ENCODE measurements around the gene CDH11. TPM values are rescaled to one million over a fixed set of nuclear protein-coding genes. Genes with fewer than 3 reads are reported as not detected.

Gene CDH11
- total RNA-seq, 1 donor from 2014 or later, result 22.9 TPM

DNA sequence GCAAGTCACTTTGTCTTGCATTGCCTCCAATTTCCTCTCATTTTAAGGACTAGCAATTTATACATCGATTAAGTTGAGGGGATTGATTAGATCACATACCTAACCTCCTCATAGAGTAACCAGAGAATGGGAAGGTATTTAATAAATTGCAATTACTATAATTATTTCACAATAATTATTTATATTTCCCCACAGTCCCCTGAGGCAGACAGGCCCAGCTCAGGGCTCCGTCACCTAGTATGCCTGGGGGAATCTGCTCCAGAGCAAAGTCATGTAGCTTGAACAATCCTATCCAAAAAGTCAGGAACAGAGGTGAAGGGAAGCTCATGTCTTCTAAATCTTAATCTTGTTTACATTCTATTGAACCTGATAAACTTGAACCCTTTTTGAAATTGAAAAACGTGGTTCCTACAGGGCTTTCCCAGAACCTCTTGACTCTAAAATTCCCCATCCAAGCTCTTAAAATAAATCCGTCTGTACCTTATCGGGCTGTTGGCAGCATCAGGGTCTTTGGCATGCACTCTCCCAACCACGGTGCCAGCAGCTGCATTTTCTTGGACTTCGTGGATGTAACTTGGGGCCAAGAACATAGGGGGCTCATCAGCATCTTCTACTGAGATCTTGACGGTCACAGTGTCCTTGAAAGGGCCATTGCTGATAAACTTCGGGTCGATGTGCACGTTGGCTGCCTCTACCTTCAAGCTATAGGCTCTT is 140.1 kb downstream of the CDH11 start:
- no peak overlapping the region for H3K4me3 ChIP-seq (ENCODE audit: low read depth, low read length)
- DNase-seq (ENCODE audit: low read depth), result no peak
- TF ChIP-seq, protein P1, sequence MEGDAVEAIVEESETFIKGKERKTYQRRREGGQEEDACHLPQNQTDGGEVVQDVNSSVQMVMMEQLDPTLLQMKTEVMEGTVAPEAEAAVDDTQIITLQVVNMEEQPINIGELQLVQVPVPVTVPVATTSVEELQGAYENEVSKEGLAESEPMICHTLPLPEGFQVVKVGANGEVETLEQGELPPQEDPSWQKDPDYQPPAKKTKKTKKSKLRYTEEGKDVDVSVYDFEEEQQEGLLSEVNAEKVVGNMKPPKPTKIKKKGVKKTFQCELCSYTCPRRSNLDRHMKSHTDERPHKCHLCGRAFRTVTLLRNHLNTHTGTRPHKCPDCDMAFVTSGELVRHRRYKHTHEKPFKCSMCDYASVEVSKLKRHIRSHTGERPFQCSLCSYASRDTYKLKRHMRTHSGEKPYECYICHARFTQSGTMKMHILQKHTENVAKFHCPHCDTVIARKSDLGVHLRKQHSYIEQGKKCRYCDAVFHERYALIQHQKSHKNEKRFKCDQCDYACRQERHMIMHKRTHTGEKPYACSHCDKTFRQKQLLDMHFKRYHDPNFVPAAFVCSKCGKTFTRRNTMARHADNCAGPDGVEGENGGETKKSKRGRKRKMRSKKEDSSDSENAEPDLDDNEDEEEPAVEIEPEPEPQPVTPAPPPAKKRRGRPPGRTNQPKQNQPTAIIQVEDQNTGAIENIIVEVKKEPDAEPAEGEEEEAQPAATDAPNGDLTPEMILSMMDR (conservative IDR thresholded peaks at IDR 0.05; ENCODE audit: low read depth, low read length), result no peak

DNA sequence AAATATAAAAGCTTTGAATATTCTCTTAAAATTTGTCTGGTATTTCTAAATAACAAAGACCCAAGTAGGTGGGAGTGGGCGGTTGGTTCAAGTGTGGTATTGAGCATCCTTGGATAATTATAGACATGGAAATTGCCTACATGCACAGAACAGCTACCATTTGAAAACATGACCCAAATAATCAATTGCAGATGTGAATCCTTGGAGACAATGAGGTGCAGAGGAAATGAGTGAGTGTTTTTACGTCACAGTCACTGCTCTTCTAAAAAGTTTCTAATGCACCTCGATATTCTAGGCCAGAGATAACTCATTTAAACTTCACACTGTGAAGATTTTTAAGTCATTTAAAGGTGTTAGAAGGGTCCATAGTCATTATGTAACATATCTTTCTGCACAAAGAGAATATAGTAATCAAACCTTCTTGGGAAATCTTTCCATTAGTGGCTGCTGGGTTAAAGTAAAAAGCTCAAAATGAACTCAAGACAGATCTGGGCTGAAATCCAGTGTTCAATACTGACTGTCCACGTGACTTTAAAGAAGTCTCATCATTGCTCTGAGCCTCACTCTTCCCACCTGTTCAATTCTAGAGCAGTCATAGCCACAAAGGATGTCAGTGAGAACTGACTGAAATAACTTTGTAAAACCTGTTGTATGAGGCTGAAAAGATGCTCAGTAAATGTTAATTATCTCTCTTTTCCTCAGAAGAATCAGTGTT is 144.5 kb downstream of the CDH11 start:
- no peak overlapping the region for H3K4me3 ChIP-seq (ENCODE audit: low read depth, low read length)
- no peak for DNase-seq (ENCODE audit: low read depth)
- TF ChIP-seq, protein P1 (conservative IDR thresholded peaks at IDR 0.05; ENCODE audit: low read depth, low read length), result no peak

DNA sequence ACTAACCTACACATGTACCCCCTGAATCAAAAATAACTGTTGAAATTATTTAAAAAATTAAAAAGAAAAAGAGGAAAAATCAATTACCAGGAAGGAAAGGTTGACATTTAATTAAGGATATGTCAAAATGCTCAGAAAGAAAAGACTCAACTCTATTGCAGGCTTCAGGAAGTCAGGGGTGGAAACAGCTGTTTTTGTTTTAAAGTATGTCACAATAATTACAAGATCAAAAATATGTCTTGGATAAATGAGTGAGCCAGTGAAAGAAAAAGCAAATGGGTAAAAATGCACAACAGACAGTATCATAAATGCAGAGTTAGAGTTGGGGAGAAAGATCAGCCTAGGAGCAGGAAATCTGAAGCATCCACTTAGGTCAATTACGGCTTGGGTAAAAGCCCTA is 146.0 kb downstream of the CDH11 start:
- TF ChIP-seq, protein P1 (conservative IDR thresholded peaks at IDR 0.05; ENCODE audit: low read depth, low read length), result no peak
- DNase-seq (ENCODE audit: low read depth), result no peak

DNA sequence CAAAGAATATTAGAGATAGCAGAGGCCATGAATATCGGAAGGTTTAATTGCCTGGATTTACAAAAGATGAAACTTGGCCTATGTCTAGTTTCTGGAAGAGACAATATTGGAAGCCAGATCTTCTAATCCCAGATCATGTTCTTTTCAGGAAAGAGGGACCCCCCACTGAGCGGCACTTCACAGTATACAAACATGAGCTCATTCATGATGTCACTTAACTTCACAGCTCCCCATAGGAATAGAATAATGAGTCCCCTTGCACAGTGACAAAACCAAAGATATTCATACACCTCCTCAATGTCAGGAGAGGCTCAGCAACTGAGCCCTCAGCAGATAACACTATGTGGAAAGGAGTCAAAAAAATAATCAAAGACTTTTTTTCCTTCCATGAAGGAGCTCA is 147.5 kb downstream of the CDH11 start:
- TF ChIP-seq, protein P1 (conservative IDR thresholded peaks at IDR 0.05; ENCODE audit: low read depth, low read length), result no peak
- no peak overlapping the region for H3K4me3 ChIP-seq (ENCODE audit: low read depth, low read length)
- DNase-seq (ENCODE audit: low read depth), result no peak

More for the DNA sequence above, 146.0 kb downstream of the CDH11 start:
- no peak overlapping the region for H3K4me3 ChIP-seq (ENCODE audit: low read depth, low read length)

DNA sequence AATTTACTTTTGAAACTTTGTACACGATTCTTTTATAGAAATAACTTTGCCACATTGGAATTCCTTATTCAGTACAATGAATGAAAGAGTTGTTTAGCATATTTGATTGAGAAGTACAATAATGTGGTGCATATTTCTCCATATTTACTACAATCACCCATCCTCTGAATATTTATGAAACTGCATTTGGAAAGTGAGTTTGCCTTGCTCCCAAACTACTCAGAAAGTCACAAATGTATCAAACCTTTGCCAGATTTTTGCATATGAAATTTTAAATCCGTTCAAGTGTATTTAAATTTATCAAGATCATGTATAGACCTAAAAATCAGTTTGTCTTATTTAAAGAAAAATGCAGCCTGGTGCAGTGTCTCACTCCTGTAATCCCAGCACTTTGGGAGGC is 148.7 kb downstream of the CDH11 start:
- TF ChIP-seq, protein P1 (conservative IDR thresholded peaks at IDR 0.05; ENCODE audit: low read depth, low read length), result no peak
- no peak for DNase-seq (ENCODE audit: low read depth)
- H3K4me3 ChIP-seq (ENCODE audit: low read depth, low read length), result no peak overlapping the region

DNA sequence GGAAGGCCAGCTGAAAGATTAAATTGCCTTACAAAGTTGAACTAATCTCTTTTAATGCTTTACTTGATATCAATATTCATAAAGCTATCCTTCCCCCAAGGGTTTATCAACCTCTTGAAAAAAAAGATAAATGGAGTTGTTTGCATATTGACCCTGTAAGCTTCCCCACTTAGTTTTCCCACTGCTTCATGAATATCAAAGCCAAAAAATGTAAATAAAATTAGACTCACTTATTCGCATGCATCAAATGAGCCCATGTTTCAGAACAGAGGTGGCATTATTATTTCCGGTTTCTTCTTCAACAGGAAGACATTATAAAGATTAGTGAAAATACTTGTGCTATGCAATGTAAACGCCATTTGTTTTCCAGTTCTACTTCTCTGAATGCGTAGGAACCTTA is 150.7 kb downstream of the CDH11 start:
- TF ChIP-seq, protein P1 (conservative IDR thresholded peaks at IDR 0.05; ENCODE audit: low read depth, low read length), result no peak
- no peak for DNase-seq (ENCODE audit: low read depth)
- no peak overlapping the region for H3K4me3 ChIP-seq (ENCODE audit: low read depth, low read length)

Measured in epithelial cell of proximal tubule (primary cell).